ENCODE results near the gene ZDHHC24. TPM values are rescaled to one million over a fixed set of nuclear protein-coding genes. Genes with fewer than 3 reads are reported as not detected.
"Not testable (repeated sequence)": the region's sequence is repeated elsewhere in the genome, so short reads cannot be mapped to it uniquely, and the experiment has no call there.

ZDHHC24 gene
- total RNA-seq, 2 donors from 2014 or later, result 10.9 to 16.5 TPM

DNA sequence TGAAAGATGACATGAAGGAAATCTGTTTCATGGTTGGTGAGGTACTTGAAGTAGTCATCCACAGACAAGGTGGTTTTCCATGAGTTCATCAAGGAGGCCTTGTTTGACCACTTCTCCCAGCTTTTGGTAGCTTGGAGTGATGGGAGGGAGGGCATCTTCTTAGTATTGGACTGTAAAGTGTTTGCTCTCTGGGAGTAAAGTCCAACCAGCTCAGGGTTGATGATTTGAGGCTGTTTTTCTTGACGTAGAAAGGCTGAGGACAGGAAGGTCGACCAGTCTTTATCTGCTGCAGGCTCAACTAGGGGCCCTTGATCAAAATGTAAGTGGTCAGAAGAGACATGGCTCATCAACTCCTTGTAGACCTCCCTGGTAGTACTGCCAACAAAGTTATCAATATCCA lies 45.3 kb upstream of the ZDHHC24 start:
- H3K9me3 ChIP-seq, result no peaks in the 10 kb centered on the region
- no peak overlapping the region for H3K27ac ChIP-seq
- H3K36me3 ChIP-seq, result no peaks in the 10 kb centered on the region
- no peak for DNase-seq (ENCODE audit: low spot score)
- H3K27me3 ChIP-seq, result no peaks in the 10 kb centered on the region
- H3K4me3 ChIP-seq, result no peak overlapping the region
- TF ChIP-seq, protein P1, sequence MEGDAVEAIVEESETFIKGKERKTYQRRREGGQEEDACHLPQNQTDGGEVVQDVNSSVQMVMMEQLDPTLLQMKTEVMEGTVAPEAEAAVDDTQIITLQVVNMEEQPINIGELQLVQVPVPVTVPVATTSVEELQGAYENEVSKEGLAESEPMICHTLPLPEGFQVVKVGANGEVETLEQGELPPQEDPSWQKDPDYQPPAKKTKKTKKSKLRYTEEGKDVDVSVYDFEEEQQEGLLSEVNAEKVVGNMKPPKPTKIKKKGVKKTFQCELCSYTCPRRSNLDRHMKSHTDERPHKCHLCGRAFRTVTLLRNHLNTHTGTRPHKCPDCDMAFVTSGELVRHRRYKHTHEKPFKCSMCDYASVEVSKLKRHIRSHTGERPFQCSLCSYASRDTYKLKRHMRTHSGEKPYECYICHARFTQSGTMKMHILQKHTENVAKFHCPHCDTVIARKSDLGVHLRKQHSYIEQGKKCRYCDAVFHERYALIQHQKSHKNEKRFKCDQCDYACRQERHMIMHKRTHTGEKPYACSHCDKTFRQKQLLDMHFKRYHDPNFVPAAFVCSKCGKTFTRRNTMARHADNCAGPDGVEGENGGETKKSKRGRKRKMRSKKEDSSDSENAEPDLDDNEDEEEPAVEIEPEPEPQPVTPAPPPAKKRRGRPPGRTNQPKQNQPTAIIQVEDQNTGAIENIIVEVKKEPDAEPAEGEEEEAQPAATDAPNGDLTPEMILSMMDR (IDR thresholded peaks at IDR 0.05), result no peak
- H3K4me1 ChIP-seq, result peaks cover 0 to 36% of the 10 kb centered on the region in 2 donors

DNA sequence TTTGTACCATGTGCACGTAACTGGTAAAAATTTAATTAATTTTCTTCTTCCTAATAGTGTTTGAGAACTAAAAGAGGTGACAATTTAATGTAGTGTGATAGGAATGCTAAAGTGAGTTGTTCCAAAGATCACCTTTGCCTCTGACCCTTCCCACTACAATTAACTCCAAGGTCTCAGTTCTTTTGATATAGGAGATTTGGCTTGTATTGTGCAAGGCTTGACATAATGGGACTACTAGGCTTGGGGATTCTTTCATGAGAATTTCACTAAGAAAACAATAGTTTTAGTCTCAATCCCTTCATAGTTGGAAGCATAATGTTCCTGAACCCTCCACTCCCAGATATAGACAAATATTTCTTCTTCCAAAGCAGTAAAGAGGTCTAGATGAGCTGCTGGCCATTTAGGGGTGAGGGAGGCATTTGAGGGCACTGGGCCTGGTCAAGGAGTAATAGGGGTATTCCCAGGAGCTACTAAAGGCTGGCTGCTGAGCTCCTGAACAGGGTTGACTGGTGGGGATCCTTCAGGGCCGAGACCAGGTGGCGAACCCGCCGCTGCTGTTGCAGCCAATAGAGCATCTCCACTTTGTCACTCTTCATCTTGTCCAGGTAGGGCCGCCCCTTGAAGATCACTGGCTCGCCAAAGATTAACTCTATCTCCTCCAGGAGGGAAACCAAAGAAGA lies 44.3 kb upstream of the ZDHHC24 start:
- H3K36me3 ChIP-seq, result no peaks in the 10 kb centered on the region
- peaks cover 0 to 26% of the 10 kb centered on the region in 2 donors for H3K4me1 ChIP-seq
- TF ChIP-seq, protein P1 (IDR thresholded peaks at IDR 0.05), result no peak
- H3K27ac ChIP-seq, result no peak overlapping the region
- H3K4me3 ChIP-seq, result no peak overlapping the region
- H3K9me3 ChIP-seq, result no peaks in the 10 kb centered on the region
- no peak for DNase-seq (ENCODE audit: low spot score)
- no peaks in the 10 kb centered on the region for H3K27me3 ChIP-seq

DNA sequence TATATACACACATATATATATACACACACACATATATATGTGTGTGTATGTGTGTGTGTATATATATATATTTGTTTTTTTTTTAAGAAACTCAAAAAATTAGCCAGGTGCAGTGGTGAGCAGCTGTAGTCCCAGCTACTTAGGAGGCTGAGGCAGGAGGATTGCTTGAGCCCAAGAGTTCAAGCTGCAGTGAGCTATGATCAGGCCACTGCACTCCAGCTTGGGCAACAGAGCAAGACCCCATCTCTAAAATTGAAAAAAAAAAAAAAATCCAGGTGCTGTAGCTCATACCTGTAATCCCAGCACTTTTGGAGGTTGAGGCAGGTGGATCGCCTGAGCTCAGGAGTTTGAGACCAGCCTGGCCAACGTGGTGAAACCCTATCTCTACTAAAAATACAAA lies 43.5 kb upstream of the ZDHHC24 start:
- H3K4me3 ChIP-seq; H3K27me3 ChIP-seq; H3K36me3 ChIP-seq; H3K27ac ChIP-seq; DNase-seq (ENCODE audit: low spot score); H3K9me3 ChIP-seq: not testable (repeated sequence)
- H3K4me1 ChIP-seq, result peaks cover 0 to 18% of the 10 kb centered on the region in 2 donors

DNA sequence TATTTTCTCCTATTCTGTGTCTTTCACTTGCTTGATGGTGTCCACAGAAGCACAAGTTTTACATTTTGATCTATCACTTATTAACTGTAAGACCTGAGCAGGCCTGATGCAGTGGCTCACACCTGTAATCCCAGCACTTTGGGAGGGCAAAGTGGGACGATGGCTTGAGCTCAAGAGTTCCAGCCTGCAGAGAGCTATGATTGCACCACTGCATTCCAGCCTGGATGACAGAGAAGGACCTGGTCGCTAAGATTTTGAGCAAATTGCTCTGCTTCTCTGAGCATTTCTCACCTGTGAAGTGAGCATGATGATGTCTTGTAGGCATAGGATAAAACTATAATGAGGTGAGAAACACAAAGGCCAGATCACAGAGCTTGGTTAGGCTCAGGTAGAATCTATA lies 40.3 kb upstream of the ZDHHC24 start:
- Histone ChIP-seq H3K27ac (no peak overlapping the region), H3K27me3 (no peaks in the 10 kb centered on the region), H3K4me1 (no peaks in the 10 kb centered on the region), H3K9me3 (no peaks in the 10 kb centered on the region), H3K36me3 (no peaks in the 10 kb centered on the region), H3K4me3 (no peak overlapping the region)
- DNase-seq (ENCODE audit: low spot score), result no peak
- TF ChIP-seq, protein P1 (IDR thresholded peaks at IDR 0.05), result no peak

DNA sequence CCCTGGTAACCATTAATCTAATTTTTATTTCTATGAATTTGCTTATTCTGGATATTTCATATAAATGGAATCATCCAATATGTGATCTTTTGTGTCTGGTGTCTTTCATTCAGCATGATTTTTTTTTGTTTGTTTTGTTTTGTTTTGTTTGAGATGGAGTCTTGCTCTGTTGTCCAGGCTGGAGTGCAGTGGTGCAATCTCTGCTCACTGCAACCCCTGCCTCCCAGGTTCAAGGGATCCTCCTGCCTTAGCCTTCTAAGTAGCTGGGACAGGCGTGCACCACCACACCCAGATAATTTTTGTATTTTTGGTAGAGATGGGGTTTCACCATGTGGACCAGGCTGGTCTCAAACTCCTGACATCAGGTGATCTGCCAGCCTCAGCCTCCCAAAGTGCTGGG lies 39.6 kb upstream of the ZDHHC24 start:
- not testable (repeated sequence) for H3K9me3 ChIP-seq; H3K4me1 ChIP-seq; H3K4me3 ChIP-seq; H3K36me3 ChIP-seq; H3K27ac ChIP-seq; H3K27me3 ChIP-seq; DNase-seq (ENCODE audit: low spot score)

DNA sequence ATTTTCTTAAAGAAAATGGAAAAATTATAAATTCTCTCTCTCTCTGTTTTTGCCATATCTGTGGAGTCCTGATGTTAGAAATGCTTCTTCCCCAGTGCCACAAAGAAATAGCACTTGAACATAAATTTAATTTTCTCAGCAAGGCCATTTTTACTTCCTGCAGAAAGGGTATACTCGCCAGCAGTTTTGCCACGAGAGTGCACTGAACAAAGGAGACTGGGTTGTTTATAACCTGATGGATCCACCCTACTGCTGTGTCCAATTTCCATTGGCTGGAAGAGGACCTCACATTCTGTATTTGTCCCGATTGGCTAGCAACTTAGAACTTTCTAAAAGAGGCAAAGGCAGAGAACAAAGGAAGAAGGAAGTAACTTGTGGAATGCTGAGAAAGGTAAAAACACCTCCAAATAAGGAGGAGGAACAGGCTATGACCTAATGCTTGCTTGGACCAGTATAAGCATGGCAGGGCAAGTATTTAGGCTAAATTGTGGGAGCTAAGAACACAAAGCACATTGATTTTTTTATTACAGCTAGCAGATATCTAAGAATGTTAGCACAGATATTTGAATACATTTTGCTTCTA lies 36.8 kb upstream of the ZDHHC24 start:
- H3K36me3 ChIP-seq; H3K4me3 ChIP-seq; H3K27ac ChIP-seq; DNase-seq (ENCODE audit: low spot score); H3K4me1 ChIP-seq; H3K9me3 ChIP-seq; H3K27me3 ChIP-seq: not testable (repeated sequence)

DNA sequence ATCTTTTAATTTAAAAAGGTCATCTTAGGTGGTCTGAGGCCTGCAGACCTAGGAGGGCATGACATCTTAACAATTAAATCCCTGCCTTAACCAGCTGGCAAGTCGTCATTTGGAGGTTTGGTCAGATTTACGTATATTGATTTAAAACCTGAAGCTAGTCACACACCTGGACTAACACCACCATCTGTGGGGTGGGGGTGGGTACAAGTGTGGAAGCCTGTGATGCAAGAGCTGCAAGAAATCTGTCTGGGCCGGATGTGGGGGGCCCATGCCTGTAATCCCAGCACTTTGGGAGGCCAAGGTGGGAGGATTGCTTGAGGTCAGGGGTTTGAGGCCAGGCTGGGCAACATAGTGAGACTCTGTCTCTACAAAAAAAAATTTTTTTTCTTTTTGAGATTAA lies 35.4 kb upstream of the ZDHHC24 start:
- Histone ChIP-seq H3K27ac (no peak overlapping the region), H3K4me1 (peaks cover 0 to 8% of the 10 kb centered on the region in 2 donors), H3K4me3 (no peak overlapping the region), H3K27me3 (no peaks in the 10 kb centered on the region), H3K9me3 (no peaks in the 10 kb centered on the region), H3K36me3 (no peaks in the 10 kb centered on the region)
- TF ChIP-seq, protein P1 (IDR thresholded peaks at IDR 0.05), result no peak
- no peak for DNase-seq (ENCODE audit: low spot score)
